Peyer's patch (tissue), 4 donors: ENCODE data around the gene CIAO1. TPM values are rescaled to one million over a fixed set of nuclear protein-coding genes. Genes with fewer than 3 reads are reported as not detected.

ENCODE experiments used
- DNase-seq, 3 donors: peaks; one replicate each; pipeline ENCODE4 v3.0.0-alpha.2; 2017 to 2019
- H3K27ac ChIP-seq, 4 donors: fragments of 200-600 bp; sonication (generic); one replicate each; pipeline ENCODE4 v1.5.1; 2016 to 2019
- H3K27me3 ChIP-seq, 2 donors: fragments of 200-600 bp; sonication (generic); one replicate each; pipeline ENCODE4 v1.5.1; 2019
- H3K36me3 ChIP-seq, 3 donors: fragments of 200-600 bp; sonication (generic); one replicate each; pipeline ENCODE4 v1.5.1; 2016 to 2019
- H3K4me1 ChIP-seq, 4 donors: fragments of 200-600 bp; sonication (generic); one replicate each; pipeline ENCODE4 v1.5.1; 2016 to 2019
- H3K4me3 ChIP-seq, 4 donors: fragments of 200-600 bp; sonication (generic); 1 replicate in 3 of 4; 2 replicates in 1 of 4; pipeline ENCODE4 v1.5.1; 2016 to 2019; ENCODE audit warnings: mild to moderate bottlenecking in 1 of 4
- H3K9me3 ChIP-seq, 4 donors: fragments of 200-600 bp; sonication (generic); one replicate each; pipeline ENCODE4 v1.5.1; 2016 to 2019; ENCODE audit warnings: mild to moderate bottlenecking in 1 of 4
- CTCF ChIP-seq, 6 experiments: fragments of 450-650 bp in 4 of 6; fragments of 200-600 bp in 2 of 6; sonication (generic) in 1 of 6; IDR thresholded peaks; one replicate each; pipeline ENCODE4 v1.5.1; 2017 to 2019; ENCODE audit warnings: antibody characterized with exemption in 6 of 6, mild to moderate bottlenecking in 3 of 6, moderate library complexity in 1 of 6
- POLR2A ChIP-seq, 2 donors: fragments of 450-650 bp; IDR thresholded peaks; one replicate each; pipeline ENCODE4 v1.5.1; 2017; ENCODE audit warnings: antibody characterized with exemption in 2 of 2, mild to moderate bottlenecking in 2 of 2, moderate library complexity in 2 of 2
- total RNA-seq, 4 donors: library from RNA; depleted of rRNA; stranded (reverse); fragments of >200 nt; gene quantifications; one replicate each; pipeline ENCODE4 v1.1.0, GENCODE V29; 2016

The CIAO1 gene
- total RNA-seq, 4 donors from 2014 or later = 131 to 189 (median 154) TPM

- H3K27me3 ChIP-seq = no peaks in the 10 kb centered on the region
- H3K9me3 ChIP-seq = no peaks in the 10 kb centered on the region
- H3K4me1 ChIP-seq = peaks cover 14 to 69% (median 39%) of the 10 kb centered on the region in 4 donors
- H3K36me3 ChIP-seq = peaks cover 0 to 20% (median 0%) of the 10 kb centered on the region in 3 donors
- DNase-seq = no peak
- peak overlapping the region; percentile 56 to 94 (median 84) for H3K27ac ChIP-seq
- TF ChIP-seq POLR2A (IDR thresholded peaks at IDR 0.05) (no peak), CTCF (IDR thresholded peaks at IDR 0.05) (no peak)
- H3K4me3 ChIP-seq = no peak overlapping the region
Observed at GRCh38 chr2:96261328-96262003, 4.6 kb upstream of the CIAO1 start.

- peaks cover 0 to 20% (median 0%) of the 10 kb centered on the region in 3 donors for H3K36me3 ChIP-seq
- no peak overlapping the region for H3K4me3 ChIP-seq
- DNase-seq = no peak
- TF ChIP-seq CTCF (IDR thresholded peaks at IDR 0.05) = no peak
- no peak for TF ChIP-seq POLR2A (IDR thresholded peaks at IDR 0.05)
- peak overlapping the region in 1 of 4 donors; percentile 90 for H3K27ac ChIP-seq
- H3K27me3 ChIP-seq = no peaks in the 10 kb centered on the region
- no peaks in the 10 kb centered on the region for H3K9me3 ChIP-seq
- H3K4me1 ChIP-seq = peaks cover 14 to 77% (median 36%) of the 10 kb centered on the region in 4 donors
Observed at GRCh38 chr2:96262306-96262705, 3.7 kb upstream of the CIAO1 start.

- TF ChIP-seq CTCF (IDR thresholded peaks at IDR 0.05) = no peak
- TF ChIP-seq POLR2A (IDR thresholded peaks at IDR 0.05) = no peak
- peak overlapping the region in 1 of 4 donors; percentile 94 for H3K27ac ChIP-seq
- peaks cover 0 to 23% (median 0%) of the 10 kb centered on the region in 3 donors for H3K36me3 ChIP-seq
- no peaks in the 10 kb centered on the region for H3K9me3 ChIP-seq
- no peaks in the 10 kb centered on the region for H3K27me3 ChIP-seq
- H3K4me1 ChIP-seq = peaks cover 9 to 66% (median 34%) of the 10 kb centered on the region in 4 donors
- peak overlapping the region; percentile 72 to 90 (median 82) for H3K4me3 ChIP-seq
- DNase-seq = no peak
Observed at GRCh38 chr2:96264086-96264485, 1.9 kb upstream of the CIAO1 start.

- Histone ChIP-seq H3K27me3 (no peaks in the 10 kb centered on the region), H3K36me3 (peaks cover 0 to 28% (median 0%) of the 10 kb centered on the region in 3 donors), H3K4me3 (peak overlapping the region; percentile 72 to 90 (median 82)), H3K4me1 (peaks cover 9 to 59% (median 27%) of the 10 kb centered on the region in 4 donors), H3K27ac (peak overlapping the region; percentile 91 to 96 (median 93)), H3K9me3 (no peaks in the 10 kb centered on the region)
- DNase-seq = peak; percentile 51 to 64 (median 62)
- no peak for TF ChIP-seq POLR2A (IDR thresholded peaks at IDR 0.05)
- peak in 4 of 6 experiments; percentile 16 to 43 (median 24) for TF ChIP-seq CTCF (IDR thresholded peaks at IDR 0.05)
Observed at GRCh38 chr2:96264656-96265348, 1.2 kb upstream of the CIAO1 start.

- H3K27me3 ChIP-seq = no peaks in the 10 kb centered on the region
- peak overlapping the region; percentile 72 to 90 (median 82) for H3K4me3 ChIP-seq
- no peaks in the 10 kb centered on the region for H3K9me3 ChIP-seq
- H3K36me3 ChIP-seq = peaks cover 0 to 34% (median 0%) of the 10 kb centered on the region in 3 donors
- H3K4me1 ChIP-seq = peaks cover 9 to 53% (median 23%) of the 10 kb centered on the region in 4 donors
- peak overlapping the region; percentile 91 to 96 (median 93) for H3K27ac ChIP-seq
- peak in 2 of 3 donors; percentile 44 to 75 for DNase-seq
- TF ChIP-seq CTCF (IDR thresholded peaks at IDR 0.05) (no peak), POLR2A (IDR thresholded peaks at IDR 0.05) (no peak)
Observed at GRCh38 chr2:96265349-96265839, 631 bp upstream of the CIAO1 start.
